Measurements from ENCODE around the gene HIP1R. TPM values are rescaled to one million over a fixed set of nuclear protein-coding genes. Genes with fewer than 3 reads are reported as not detected.
"Not testable (repeated sequence)": the region's sequence is repeated elsewhere in the genome, so short reads cannot be mapped to it uniquely, and the experiment has no call there.

HIP1R gene
- total RNA-seq, 1 experiment from 2014 or later, result 20.6 TPM

DNA sequence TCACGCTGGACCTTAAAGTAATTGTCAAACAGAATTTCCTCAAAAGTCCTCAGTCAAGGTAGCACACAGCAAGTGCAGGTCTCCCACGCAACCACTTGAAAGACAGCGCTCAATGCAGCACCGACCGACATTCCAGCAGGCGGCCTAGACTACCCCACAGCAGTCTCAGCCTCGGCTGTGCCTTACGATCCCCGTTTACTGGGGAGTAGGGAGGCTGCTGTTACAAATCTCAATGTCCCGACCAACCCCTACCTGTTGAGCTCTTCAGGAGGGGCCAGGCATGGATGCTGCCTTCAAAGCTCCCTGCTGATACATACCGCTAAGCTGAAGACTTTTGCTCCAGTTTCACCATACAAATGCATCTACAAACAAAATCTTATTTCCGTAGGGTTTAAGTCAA lies 38.8 kb downstream of the HIP1R start:
- DNase-seq (ENCODE audit: low read depth), result no peak

DNA sequence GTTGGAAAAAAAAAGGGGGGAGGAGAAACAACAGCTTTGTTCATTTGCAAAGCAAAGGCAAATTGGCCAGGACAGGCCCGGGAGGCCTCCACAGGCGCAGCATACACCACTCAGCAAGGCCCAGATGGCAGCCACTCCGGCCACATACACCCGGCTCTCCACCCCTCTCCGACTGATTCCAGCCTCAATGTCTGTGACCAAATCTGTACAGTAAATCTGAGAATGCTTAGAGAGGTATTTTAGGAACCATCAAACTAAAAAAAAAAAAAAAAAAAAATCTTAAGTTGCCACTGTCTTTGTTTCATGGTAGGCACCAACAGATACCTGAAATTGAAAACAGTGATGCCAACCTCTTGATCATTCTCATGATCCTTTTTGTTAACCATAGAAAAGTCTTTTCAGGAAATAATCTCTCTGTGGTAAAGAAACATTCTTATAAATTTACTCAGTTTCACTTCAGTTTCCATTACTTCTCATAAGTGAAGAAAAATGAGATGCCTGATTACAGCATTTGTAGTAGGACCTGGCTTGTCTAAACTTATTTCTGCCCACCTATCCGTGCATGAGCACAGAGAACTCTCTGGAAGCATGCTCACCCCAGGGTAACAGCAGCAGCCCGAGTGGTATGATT lies 40.4 kb downstream of the HIP1R start:
- DNase-seq (ENCODE audit: low read depth), result no peak

DNA sequence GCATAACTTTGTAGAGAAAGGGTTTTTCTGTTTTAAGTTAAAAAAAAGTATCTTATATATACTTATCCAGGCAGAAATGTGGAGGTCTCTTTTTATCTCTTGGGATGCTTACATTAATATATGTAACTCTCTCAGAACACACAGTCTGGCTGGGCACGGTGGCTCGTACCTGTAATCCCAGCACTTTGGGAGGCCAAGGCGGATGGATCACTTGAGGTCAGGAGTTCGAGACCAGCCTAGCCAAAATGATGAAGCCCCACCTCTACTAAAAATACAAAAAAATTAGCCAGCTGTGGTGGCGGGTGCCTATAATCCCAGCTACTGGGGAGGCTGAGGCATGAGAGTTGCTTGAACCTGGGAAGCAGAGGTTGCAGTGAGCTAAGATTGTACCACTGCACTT lies 41.0 kb downstream of the HIP1R start:
- DNase-seq (ENCODE audit: low read depth), result not testable (repeated sequence)

DNA sequence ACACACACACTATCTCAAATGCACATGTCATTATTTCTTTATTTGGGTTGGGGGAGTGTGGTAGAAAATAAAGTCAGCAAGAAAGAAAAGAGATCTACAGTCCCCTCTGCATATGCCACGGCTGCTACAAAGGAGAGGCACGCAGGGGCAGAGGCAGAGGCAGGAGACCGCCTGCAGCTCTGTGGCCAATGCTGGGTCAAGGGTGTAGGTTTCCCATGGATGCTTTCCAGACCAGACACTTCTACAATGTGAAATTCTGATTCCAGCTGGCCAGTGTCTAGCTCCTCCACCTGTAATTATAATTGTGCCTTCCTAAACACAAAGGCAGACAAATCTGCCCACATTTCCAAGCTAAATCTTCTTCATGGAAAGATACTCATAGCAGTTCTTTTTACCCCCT lies 41.5 kb downstream of the HIP1R start:
- DNase-seq (ENCODE audit: low read depth), result no peak

DNA sequence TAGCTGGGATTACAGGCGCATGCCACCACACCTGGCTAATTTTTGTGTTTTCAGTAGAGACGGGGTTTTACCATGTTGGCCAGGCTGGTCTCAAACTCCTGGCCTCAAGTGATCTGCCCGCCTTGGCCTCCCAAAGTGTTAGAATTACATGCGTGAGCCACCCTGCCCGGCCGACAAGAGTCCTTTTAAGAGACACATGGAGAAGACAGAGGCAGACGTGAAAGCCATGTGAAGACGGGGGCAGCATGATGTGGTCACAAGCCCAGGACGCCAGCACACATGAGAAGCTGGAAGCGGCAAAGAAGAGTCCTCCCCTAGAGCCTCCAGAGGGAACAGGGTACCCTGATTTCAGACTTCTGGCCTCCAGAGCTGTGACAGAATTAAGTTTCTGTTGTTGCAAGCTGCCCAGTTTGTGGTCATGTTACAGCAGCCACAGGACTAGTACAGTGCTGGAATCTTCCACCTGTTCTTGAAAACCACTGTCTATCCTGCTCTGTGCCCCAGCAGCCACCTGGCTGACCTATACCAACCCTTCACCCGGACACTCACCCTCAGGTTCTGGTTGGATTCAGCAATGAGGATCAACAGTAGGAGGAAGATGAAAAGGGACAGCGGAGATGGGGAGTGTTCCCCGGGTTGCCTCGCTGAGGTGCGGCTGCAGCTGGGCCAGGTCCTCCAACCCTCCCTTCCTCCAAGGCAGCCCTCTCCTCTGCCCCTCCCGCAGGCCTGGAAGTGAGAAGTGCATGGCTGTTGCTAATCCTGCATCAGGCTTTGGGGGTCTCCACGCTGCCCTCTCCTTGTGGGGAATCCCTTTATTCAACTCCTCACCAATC lies 43.7 kb downstream of the HIP1R start:
- no peak for DNase-seq (ENCODE audit: low read depth)

DNA sequence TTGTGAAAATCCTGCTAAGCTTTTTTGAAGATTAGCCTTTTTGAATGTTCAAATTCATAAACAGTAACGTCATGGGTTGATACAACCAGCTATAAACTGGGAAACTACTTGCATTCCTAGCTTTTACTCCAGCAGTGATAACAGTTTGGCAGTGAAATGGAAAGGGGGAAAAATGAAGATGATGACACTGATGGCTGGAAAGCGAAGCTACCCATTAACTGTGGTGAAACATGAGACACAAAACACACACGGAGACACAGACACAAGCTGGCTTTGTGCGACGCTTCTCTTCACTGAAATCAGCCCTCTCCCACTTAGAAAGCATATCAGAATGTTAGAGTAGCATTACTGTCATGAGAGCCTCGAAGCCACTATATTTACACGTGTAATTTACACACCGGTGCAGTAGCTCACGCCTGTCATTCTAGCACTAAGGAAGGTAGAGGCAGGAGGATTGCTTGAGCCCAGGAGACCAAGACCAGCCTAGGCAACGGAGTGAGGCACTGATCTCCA lies 45.0 kb downstream of the HIP1R start:
- DNase-seq (ENCODE audit: low read depth), result no peak

DNA sequence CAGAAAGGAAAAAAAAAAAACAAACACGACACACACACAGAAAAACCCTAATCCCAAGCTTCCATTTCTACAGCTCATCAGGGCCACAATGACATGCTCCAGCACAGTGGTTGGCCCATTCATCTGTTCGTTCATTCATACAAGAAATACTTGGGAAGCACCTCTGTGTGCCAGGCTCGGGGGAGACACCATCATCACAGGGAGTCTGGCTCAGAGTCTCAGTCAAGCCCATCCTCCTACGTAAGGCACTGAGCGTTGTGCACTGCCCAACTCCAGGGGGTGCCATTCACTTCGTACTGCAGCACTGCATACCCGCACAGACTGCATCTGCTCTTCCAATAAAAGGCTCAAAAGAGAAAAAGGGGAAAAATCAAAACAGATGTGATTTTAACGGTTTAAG lies 45.4 kb downstream of the HIP1R start:
- DNase-seq (ENCODE audit: low read depth), result peak; percentile 75

DNA sequence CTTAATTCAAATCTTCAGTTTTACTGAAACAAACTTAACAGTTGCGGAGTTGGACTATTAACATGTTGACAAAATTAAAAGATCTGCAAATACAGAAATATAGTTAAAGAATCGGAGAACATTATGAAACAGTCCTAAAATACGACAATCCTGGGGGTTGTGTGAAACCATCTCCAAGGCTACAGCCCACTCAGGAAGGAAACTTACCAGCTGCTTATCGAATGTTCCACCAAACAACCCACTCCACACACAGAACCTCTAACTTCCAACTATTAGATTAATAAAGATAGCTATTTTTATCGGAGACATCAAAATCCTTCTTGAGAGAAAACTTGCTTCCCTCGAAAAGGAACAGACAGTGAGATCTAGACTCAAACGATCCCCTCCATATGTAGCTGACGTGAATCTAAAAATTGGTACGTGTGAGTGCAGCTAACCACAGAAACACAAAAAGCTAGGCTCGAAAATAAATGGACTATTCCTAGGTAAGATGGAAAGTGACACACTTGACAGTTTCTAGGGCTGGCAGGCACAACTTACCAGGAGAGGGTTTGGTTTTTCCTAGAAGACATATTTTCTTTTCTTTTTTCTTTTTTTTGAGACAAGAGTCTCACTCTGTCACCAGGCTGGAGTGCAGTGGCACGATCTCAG lies 47.8 kb downstream of the HIP1R start:
- DNase-seq (ENCODE audit: low read depth), result no peak

DNA sequence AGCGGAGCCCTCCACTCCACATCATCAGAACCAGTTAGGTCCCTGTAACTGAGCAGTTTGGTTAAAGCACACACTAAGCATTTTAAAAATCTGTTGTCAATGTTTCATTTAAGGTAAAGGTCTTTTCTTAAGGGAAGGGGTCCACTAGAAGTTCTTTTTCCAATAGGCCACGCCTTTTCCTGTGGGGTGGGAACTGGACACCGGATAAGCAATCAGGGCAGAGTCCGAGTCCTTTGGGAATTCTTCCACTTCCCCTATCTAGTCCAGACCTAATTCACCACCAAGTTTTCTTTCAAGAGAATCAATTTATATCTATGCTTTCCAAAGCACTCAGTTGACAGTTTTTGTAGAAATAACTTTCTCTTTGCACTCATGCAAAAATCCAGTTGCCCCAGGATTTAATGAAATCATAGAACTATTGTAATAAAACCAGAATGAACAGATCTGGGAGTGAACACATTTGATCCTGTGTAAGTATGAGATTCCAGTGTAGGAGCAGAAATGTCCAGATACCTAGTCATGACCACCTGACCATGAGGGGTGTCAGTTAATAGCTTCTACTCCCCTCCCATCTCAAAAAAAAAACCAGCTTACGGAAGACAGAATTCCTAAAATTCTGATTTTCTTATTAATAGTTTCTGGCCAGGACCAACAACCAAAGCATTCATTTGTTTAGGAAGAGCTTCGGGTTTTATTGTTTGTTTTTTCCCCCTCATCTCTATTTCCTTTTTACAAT lies 49.0 kb downstream of the HIP1R start:
- no peak for DNase-seq (ENCODE audit: low read depth)

DNA sequence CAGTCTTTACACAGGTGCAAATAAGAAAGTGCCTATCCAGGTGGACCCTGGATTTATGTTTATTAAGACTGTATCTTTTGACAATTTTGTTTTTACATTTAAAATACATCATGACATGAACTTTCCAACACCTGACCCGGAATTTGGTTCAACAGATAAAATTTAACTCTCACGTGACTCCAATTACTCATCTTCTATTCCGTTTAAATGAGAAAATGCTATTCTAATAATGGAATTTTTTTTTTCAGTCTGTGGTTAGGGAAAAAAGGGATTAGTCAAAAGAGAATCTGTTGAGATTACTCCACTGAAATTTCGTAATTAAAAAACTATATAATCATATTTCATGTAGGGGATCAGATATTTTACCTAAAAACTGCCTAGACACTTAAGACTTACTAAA lies 49.6 kb downstream of the HIP1R start:
- no peak for DNase-seq (ENCODE audit: low read depth)

DNA sequence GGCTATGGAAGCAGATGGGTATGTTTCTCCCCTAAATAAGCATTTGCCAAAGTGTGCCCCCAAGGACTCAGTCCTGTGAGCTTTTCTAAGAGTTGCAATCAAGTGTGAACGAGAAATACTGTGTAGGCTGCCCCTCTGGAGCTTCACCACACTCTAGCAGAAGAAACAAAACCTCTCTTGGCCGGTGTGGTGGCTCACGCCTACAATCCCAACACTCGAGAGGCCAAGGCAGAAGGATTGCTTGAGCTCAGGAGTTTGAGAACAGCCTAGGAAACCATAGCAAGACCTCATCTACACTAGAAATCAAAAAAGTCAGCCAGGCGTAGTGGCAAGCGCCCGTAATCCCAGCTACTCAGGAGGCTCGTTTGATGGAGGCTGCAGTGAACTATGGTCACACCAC lies 50.9 kb downstream of the HIP1R start:
- DNase-seq (ENCODE audit: low read depth), result no peak

DNA sequence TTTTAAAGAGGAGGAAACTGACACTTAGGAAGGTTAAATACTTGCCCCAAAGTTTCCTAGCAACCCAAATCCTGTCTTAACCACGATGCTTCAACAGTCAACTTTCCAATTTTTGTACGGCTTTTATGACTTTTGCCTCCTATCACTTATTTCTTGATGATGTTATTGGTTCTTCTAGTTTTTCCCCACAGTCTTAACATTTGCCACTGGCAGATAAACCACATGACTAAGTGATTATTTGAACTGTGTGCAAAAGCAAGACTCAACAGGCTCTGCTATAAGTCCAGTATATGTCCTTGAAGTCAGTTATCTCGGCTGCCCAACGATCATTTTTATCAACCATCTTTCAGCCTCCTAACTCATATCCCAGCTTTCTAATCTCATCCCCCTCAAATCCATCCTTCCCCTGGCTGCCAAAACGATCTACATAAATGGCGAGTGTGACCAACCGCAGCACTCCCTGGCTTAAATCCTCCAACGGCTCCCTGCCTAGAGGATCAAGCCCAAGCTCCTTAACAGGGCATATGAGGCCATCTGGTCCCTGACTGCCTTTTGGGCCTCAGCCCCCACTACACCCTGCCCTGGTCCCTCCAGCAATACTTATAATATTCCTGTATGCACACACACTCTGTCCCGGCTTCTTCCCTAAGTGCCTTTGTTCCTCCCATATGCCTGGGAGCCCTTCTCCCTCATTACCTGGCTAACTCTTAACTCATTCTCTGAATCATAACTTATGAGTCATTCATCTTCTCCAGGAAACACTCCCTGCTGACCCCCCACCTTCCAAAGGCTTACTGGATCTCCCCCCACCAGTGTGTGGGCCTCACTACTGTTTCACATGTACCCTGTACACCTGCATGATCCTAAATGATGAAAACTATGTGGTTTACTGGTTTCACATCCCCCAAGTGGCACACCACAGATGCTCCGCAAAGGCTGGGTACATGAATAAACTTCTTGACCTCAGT lies 51.9 kb downstream of the HIP1R start:
- peak; percentile 91 for DNase-seq (ENCODE audit: low read depth)

DNA sequence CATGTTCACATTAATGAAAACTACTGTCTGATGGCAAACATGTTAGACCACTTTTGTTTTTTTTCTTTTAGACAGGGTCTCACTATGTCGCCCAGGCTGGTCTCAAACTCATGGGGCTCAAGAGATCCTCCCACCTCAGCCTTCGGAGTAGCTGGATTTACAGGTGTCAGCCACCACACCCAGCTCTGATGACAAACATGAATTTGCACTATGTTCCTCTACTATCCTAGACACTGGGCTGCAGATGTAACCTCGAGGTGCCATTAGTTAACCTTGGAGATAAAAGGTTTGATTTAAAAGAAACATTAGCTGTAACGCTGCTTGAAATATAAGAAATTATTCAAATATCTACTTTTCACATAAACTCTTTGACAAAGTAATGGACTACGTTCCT lies 52.6 kb downstream of the HIP1R start:
- no peak for DNase-seq (ENCODE audit: low read depth)

DNA sequence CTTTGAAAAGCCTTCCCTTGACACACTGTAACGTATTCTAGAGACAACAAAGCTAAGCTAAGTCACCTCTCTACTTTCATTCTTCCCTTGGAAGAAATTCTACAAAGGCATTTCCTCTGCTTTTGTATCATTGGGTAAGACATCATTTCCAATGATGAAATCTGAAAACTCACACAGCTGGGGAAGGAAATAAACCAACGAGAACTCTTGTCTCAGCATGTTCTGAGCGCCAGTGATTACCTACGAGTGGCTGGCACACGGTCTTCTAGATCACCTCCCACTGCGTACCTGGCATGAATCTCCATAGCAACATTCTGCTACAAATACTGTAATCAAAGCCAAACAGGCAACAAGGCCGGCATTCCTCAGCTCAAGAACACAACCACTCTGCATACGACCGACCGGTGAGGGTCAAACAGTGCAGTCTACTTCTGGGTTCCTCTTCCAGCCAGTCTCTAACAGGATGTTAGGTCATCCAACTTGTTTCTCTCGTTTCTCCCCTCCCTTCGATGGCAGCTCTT lies 53.0 kb downstream of the HIP1R start:
- peak; percentile 76 for DNase-seq (ENCODE audit: low read depth)

DNA sequence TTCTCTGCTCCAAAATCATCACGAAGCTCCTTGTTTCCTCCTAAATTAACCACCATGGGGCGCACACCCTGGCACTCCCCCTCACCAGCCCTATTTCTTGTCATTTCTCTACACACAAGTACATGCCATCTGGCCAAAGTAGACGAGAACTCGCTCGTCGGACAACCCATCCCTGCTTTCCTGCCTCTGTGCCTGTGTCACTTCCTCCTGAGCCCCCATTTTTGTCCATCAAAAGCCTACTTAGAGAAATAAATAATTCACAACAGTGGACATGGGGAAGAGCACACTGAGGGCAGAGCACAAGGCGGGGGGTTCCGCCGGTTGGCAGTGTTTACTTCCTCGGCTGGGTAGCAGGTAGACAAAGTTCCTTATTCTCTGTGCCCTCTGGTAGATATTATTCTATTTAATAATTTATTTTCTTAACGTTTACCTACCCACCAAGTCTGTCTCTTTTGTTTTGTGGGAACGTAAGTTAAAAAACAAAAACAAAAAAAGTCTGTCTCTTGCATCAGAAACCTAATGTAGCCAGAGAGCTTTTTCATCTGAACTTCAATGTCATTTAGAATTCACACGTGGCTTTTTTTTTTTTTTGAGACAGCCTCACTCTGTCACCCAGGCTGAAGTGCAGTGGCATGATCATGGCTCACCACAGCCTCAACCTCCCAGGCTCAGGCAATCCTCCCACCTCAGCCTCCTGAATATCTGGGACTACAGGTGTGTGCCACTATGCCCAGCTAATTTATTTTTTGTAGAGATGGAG lies 54.7 kb downstream of the HIP1R start:
- no peak for DNase-seq (ENCODE audit: low read depth)

DNA sequence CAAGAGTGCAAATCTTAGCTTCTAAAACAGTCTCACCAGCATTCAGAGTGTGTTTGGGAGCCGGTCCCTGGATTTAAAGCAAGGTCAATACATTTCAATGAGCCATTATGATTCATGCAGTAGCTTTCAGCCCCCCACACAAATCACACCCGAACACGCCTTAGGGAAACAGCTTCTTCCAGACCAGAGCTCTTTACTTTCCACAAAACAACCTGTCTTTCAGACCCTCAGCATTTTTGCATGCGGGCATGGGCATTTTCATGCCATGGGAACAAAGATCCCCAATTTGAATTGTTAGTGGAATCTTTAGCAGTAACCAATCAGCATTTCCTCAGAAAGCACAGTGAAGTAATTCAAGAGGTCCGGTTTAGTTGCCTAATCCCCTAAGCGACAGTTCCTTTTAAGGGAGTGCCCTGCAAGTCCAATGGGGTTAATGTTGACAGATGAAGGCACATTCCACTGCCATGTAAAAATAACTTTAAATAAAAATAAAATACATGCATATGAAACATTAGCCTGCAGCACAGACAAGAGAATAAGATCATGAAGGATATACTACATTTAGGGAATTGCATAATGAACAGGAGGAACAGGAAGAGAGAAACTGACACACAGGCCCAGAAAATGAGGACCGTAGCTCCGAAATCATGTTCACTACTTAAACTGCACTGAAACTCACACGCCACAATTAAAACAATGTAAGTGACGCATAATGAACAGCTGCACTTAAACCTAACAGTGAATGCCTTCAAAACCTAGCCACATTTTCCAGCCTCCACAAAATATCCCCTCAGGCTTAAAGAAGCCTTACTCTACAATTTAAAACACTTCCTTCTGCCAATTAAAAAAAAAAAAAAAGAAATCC lies 56.6 kb downstream of the HIP1R start:
- peak; percentile 77 for DNase-seq (ENCODE audit: low read depth)

DNA sequence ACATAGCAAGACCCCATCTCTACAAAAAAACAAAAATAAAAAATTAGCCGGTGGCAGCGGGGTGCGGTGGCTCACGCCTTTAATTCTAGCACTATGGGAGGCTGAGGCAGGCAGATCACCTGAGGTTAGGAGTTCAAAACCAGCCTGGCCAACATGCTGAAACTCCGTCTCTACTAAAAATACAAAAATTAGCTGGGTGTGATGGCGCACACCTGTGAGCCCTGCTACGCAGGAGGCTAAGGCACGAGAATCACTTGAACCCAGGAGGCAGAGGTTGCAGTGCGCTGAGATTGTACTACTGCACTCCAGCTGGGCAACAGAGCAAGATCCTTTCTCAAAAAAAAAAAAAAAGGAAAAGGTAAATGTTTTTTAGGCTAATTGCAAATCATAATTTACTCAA lies 57.5 kb downstream of the HIP1R start:
- DNase-seq (ENCODE audit: low read depth), result not testable (repeated sequence)

DNA sequence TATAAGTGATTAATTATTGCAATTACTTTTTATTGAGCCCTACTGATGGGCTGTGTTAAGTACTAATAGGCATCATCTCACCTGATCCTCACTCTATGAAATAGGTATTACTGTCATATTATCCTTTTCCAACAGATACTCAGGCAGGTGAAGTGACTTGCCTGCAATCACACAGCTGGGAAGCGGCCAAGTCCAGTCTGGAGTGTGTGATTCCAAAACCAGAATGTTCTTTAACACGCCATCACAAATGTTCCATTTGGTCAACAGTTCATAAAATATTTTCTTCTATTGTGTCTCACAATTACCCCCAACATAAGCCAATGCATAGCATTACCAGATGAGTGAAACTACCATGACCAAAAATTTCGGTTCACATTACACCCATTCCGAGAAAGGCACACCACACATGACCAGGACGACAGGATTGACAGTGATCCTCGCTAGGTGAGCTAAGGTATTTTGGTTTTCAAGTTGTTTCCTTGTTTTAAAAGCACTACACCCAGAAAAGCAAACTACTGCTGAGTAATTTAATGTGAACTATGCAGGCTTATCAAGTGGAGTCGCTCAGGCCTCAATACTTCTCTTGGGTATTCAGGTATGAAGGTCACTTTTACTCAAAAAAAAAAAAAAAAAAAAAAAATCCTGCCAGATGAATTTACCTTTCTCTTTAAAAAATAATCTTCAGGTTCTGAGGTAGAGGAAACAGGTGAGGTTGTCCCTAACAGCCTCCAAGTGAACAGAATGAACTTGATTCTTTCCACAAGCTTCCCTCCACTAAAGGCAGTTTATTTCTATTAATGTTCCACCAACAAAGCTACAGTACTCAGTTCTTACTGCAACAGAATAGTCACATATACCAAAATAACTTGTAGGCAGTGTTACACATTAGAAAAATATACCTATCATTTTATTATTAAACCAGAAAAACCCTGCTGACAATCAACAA lies 58.2 kb downstream of the HIP1R start:
- no peak for DNase-seq (ENCODE audit: low read depth)

All from Daoy (cell line).